ENCODE data around the gene SPOPL. TPM values are rescaled to one million over a fixed set of nuclear protein-coding genes. Genes with fewer than 3 reads are reported as not detected.

SPOPL gene
- total and polyA plus RNA-seq, 9 of the 15 experiments (the other 6 are each of a cell fraction or from before 2014, with no cell fraction given) = 0.53 to 6.1 (median 4.1) TPM

- TF ChIP-seq, protein P1, sequence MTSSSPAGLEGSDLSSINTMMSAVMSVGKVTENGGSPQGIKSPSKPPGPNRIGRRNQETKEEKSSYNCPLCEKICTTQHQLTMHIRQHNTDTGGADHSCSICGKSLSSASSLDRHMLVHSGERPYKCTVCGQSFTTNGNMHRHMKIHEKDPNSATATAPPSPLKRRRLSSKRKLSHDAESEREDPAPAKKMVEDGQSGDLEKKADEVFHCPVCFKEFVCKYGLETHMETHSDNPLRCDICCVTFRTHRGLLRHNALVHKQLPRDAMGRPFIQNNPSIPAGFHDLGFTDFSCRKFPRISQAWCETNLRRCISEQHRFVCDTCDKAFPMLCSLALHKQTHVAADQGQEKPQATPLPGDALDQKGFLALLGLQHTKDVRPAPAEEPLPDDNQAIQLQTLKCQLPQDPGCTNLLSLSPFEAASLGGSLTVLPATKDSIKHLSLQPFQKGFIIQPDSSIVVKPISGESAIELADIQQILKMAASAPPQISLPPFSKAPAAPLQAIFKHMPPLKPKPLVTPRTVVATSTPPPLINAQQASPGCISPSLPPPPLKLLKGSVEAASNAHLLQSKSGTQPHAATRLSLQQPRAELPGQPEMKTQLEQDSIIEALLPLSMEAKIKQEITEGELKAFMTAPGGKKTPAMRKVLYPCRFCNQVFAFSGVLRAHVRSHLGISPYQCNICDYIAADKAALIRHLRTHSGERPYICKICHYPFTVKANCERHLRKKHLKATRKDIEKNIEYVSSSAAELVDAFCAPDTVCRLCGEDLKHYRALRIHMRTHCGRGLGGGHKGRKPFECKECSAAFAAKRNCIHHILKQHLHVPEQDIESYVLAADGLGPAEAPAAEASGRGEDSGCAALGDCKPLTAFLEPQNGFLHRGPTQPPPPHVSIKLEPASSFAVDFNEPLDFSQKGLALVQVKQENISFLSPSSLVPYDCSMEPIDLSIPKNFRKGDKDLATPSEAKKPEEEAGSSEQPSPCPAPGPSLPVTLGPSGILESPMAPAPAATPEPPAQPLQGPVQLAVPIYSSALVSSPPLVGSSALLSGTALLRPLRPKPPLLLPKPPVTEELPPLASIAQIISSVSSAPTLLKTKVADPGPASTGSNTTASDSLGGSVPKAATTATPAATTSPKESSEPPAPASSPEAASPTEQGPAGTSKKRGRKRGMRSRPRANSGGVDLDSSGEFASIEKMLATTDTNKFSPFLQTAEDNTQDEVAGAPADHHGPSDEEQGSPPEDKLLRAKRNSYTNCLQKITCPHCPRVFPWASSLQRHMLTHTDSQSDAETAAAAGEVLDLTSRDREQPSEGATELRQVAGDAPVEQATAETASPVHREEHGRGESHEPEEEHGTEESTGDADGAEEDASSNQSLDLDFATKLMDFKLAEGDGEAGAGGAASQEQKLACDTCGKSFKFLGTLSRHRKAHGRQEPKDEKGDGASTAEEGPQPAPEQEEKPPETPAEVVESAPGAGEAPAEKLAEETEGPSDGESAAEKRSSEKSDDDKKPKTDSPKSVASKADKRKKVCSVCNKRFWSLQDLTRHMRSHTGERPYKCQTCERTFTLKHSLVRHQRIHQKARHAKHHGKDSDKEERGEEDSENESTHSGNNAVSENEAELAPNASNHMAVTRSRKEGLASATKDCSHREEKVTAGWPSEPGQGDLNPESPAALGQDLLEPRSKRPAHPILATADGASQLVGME (CRISPR knock-in tag; IDR thresholded peaks at IDR 0.05) = 0 out of 2 replicates have a peak, but pooled peaks have one; percentile 24
- no peak for TF ChIP-seq DACH1 (IDR thresholded peaks at IDR 0.05; ENCODE audit: partially characterized antibody)
- TF ChIP-seq, protein P2, sequence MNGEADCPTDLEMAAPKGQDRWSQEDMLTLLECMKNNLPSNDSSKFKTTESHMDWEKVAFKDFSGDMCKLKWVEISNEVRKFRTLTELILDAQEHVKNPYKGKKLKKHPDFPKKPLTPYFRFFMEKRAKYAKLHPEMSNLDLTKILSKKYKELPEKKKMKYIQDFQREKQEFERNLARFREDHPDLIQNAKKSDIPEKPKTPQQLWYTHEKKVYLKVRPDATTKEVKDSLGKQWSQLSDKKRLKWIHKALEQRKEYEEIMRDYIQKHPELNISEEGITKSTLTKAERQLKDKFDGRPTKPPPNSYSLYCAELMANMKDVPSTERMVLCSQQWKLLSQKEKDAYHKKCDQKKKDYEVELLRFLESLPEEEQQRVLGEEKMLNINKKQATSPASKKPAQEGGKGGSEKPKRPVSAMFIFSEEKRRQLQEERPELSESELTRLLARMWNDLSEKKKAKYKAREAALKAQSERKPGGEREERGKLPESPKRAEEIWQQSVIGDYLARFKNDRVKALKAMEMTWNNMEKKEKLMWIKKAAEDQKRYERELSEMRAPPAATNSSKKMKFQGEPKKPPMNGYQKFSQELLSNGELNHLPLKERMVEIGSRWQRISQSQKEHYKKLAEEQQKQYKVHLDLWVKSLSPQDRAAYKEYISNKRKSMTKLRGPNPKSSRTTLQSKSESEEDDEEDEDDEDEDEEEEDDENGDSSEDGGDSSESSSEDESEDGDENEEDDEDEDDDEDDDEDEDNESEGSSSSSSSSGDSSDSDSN (IDR thresholded peaks at IDR 0.05; ENCODE audit: borderline replicate concordance in 1 of 2, low read depth in 2 of 2, low read length in 2 of 2) = no peak; a peak in 1 of 4 replicates
- TF ChIP-seq, protein P3, sequence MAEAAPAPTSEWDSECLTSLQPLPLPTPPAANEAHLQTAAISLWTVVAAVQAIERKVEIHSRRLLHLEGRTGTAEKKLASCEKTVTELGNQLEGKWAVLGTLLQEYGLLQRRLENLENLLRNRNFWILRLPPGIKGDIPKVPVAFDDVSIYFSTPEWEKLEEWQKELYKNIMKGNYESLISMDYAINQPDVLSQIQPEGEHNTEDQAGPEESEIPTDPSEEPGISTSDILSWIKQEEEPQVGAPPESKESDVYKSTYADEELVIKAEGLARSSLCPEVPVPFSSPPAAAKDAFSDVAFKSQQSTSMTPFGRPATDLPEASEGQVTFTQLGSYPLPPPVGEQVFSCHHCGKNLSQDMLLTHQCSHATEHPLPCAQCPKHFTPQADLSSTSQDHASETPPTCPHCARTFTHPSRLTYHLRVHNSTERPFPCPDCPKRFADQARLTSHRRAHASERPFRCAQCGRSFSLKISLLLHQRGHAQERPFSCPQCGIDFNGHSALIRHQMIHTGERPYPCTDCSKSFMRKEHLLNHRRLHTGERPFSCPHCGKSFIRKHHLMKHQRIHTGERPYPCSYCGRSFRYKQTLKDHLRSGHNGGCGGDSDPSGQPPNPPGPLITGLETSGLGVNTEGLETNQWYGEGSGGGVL (CRISPR knock-in tag; IDR thresholded peaks at IDR 0.05) = no peak
- no peak for TF ChIP-seq RFX7 (CRISPR knock-in tag; IDR thresholded peaks at IDR 0.05)
- no peak for TF ChIP-seq PRPF4 (IDR thresholded peaks at IDR 0.05; ENCODE audit: insufficient read depth, low read depth, low read length, poor library complexity, severe bottlenecking)
- TF ChIP-seq ZNF76 (CRISPR knock-in tag; IDR thresholded peaks at IDR 0.05; ENCODE audit: borderline replicate concordance) = no peak
- TF ChIP-seq ZKSCAN1 (IDR thresholded peaks at IDR 0.05; ENCODE audit: low read depth, low read length) = no peak
- peak; percentile 50 for TF ChIP-seq RBBP5 (IDR thresholded peaks at IDR 0.05; ENCODE audit: borderline replicate concordance, insufficient read depth, low read length, poor library complexity, severe bottlenecking)
- TF ChIP-seq KLF16 (IDR thresholded peaks at IDR 0.05) = no peak
- no peak for TF ChIP-seq ZNF512 (tag; IDR thresholded peaks at IDR 0.05)
- no peak for TF ChIP-seq FOXA1 (IDR thresholded peaks at IDR 0.05; ENCODE audit: borderline replicate concordance)
- TF ChIP-seq IRF1 (CRISPR knock-in tag; IDR thresholded peaks at IDR 0.05; ENCODE audit: borderline replicate concordance) = no peak
Observed at GRCh38 chr2:138501425-138502254, at the start of gene SPOPL (continued).
